Mucosa of stomach (tissue), 1 donor: ENCODE results near the gene ITGA3.

Experiments
- H3K27me3 ChIP-seq: one replicate; pipeline ENCODE4 v1.7.0; 2013; ENCODE audit warnings: mild to moderate bottlenecking, low read length; ENCODE audit not compliant: control insufficient read depth, insufficient read depth
- H3K36me3 ChIP-seq: one replicate; pipeline ENCODE4 v1.7.0; 2013; ENCODE audit warnings: low read length; ENCODE audit not compliant: control insufficient read depth, insufficient read depth
- H3K4me1 ChIP-seq: one replicate; pipeline ENCODE4 v1.7.0; 2013; ENCODE audit warnings: mild to moderate bottlenecking, low read length; ENCODE audit not compliant: control insufficient read depth, insufficient read depth
- H3K4me3 ChIP-seq: one replicate; pipeline ENCODE4 v1.7.0; 2013; ENCODE audit warnings: low read length
- H3K9ac ChIP-seq: one replicate; pipeline ENCODE4 v1.7.0; 2013; ENCODE audit warnings: mild to moderate bottlenecking, low read length, moderate library complexity
- H3K9me3 ChIP-seq: one replicate; pipeline ENCODE4 v1.7.0; 2013; ENCODE audit warnings: mild to moderate bottlenecking, low read length, moderate library complexity; ENCODE audit not compliant: control insufficient read depth
- donor health status: Pancreatic carcinoma.

ITGA3 gene

GRCh38 chr17:50125420-50125997 lies 69.6 kb downstream of the ITGA3 start:
- Histone ChIP-seq H3K4me3 (no peak overlapping the region), H3K9ac (no peak overlapping the region), H3K4me1 (peaks cover 20% of the 10 kb centered on the region), H3K9me3 (no peaks in the 10 kb centered on the region), H3K36me3 (no peaks in the 10 kb centered on the region), H3K27me3 (peaks cover 23% of the 10 kb centered on the region)

DNA sequence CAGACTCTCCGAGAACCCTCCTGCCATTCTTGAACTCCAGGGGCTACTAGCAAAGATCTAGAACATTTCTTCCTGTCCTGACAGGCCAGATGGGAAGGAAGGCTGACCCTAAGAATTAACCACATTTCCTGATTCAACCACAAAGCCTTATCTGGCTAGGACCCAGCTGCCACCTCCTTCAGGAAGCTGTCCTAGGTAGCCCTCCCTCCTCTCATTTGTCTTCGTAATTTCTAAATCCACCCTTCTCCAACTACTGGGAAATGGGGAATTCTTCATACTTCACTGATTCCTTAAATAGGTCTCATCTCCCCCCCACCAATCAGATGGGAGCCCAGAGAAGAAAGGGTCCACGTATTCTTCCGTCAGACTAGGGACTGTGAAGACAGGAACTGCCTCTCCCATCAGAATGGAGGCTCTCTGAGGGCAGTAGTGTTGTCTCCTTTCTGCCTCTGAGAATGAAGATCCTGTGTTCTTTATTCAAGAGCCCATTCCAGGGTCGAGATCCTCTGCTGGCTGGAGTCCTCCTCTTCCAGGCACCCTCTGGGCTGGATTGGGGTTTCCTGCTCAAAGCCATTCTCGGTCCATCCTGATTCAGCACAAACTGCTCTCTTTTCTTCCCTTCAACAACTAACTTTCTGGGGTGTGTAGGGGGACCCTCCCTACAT lies 71.9 kb downstream of the ITGA3 start:
- Histone ChIP-seq H3K9ac (no peak overlapping the region), H3K4me3 (no peak overlapping the region), H3K4me1 (peaks cover 22% of the 10 kb centered on the region), H3K27me3 (peaks cover 28% of the 10 kb centered on the region), H3K36me3 (no peaks in the 10 kb centered on the region), H3K9me3 (no peaks in the 10 kb centered on the region)

GRCh38 chr17:50128441-50129352 lies 72.8 kb downstream of the ITGA3 start:
- Histone ChIP-seq H3K4me3 (peak overlapping the region; percentile 31), H3K9ac (peak overlapping the region; percentile 28), H3K36me3 (no peaks in the 10 kb centered on the region), H3K27me3 (peaks cover 28% of the 10 kb centered on the region), H3K9me3 (no peaks in the 10 kb centered on the region), H3K4me1 (peaks cover 27% of the 10 kb centered on the region)

DNA sequence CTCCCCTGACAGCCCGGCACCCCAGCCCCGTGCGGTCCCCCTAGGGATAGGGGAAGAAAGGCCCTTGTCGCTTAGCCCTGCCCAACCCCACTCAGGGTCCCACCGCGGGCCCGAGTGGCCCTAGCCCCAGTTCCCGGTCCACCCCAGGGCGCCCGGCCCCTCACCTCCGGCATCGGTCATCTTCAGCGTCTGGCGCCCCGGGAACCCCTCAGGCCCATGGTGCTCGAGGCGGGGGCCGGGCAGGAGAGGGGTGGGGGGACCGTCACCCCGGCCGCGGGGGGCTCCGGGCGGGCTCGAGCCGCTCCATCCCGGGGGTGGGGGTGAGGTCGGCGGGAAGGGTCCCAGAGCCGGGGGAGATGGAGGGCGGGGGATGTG lies 73.4 kb downstream of the ITGA3 start:
- peaks cover 22% of the 10 kb centered on the region for H3K4me1 ChIP-seq
- no peaks in the 10 kb centered on the region for H3K9me3 ChIP-seq
- no peak overlapping the region for H3K4me3 ChIP-seq
- peaks cover 28% of the 10 kb centered on the region for H3K27me3 ChIP-seq
- no peaks in the 10 kb centered on the region for H3K36me3 ChIP-seq
- no peak overlapping the region for H3K9ac ChIP-seq

DNA sequence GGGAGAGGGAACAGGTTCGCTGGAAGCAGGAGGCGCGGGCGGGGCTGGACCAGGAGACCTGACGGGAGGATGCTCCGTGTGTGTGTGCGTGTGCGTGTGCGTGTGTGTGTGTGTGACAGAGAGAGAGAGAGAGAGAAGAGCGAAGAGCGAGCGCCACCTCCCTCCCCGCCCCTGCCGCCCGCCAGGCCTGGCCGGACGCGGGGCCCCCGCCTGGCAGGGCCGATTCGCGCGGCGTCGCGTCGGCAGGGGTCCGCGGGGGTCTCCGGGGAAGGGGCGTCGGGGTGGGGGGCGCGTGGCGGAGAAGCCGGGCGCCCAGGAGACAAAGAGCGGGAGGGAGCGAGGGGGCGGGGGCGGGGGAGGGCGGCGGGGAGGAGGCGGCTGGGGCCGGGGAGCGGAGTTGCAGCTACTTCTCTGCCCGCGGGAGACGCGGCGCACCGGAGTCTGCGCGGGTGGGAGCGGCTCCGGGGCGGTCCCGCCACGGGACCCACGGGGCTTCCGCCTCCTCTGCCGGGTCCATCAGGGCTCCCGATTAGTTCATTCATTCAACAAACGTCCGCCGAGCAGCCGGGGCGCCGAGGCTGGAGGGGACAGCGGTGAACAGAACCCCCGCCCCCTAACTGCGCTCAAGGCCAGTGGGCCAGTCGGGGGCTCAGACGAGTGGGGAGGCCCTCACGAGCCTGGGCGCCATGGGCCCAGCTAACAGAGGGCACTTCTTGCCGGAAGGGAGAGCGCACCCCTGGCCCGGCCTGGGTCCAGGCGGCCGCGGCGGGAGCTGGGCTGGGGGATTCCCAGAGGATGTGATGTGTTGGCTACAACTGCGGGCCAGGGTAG lies 74.0 kb downstream of the ITGA3 start, which contains the start of gene SAMD14:
Gene SAMD14, minus strand, starts transcription at position 433 of the 831 bp plus-strand sequence. CDS start 5,201 bp downstream, outside the sequence.
- Histone ChIP-seq H3K36me3 (no peaks in the 10 kb centered on the region), H3K4me3 (peak within 1 kb of the TSS; percentile 31), H3K9ac (peak within 1 kb of the TSS; percentile 28), H3K4me1 (peaks cover 22% of the 10 kb centered on the region), H3K9me3 (no peaks in the 10 kb centered on the region), H3K27me3 (peaks cover 28% of the 10 kb centered on the region)

DNA sequence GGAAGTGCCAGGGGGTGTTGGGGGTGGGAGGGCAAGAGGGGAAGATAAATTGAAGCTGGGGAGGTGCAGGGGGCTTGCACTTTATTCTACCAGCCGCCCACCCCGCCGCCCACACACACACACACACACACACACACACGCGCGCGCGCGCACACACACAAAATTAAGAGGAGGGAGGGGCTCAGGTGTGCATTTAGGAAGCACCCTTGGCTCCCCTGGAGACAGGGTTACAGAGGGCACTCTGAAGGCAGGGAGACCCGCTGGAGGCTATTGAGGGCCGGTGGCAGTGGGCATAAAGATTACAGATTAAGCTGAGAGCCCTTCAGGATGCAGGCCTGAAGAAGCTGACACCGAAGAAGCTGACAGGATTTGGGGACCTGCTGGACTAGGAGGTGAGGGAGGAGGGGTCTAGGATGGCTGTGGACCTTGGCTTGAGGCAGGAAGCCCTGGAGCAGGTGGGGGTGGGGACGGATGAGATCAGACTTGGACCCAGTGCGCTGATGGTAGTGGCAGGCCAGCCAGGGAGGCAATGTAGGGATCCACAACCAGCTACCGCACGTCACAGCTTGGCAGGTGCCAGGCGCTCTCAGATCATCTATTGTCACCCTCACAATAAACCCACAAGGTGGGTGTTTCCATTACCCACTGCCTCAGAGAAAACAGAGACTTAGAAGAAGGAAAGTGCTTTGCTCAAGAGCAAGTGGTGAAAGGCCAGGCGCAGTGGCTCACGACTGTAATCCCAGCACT lies 74.8 kb downstream of the ITGA3 start:
- peaks cover 2% of the 10 kb centered on the region for H3K36me3 ChIP-seq
- no peaks in the 10 kb centered on the region for H3K9me3 ChIP-seq
- peaks cover 28% of the 10 kb centered on the region for H3K27me3 ChIP-seq
- H3K4me1 ChIP-seq = peaks cover 22% of the 10 kb centered on the region
- H3K9ac ChIP-seq = no peak overlapping the region
- no peak overlapping the region for H3K4me3 ChIP-seq

DNA sequence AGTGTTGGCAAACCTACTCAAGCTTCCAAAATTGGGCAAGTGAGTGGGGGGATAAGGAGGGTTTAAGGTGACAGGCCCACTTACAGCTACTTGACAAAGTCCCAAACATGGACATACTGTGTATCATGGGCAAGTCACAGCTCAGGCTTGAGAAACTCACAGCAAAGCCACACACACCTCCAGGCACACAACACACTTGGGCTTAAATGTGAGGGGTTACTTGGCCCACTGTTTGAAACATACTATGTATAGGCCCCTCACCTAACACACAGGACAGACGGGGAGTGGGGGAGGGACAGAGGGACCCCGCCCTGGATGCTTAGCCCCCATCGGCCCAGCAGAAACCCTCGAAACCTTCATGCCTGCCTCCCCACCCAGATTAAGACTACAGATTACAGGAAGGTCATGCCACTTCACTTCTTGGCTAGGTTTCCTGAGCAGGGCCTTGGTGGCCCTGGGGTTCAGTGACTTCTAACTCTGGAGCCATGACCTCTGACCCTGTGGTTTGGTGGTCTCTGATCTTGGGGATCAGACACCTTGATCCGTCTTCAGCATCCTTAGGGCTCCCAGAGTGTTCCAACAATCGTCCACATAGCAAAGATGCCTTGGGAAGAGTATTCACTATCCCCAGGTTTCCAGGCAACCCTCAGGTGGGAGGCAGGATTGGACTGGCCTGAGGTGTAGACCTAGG lies 76.3 kb downstream of the ITGA3 start:
- H3K4me1 ChIP-seq = peaks cover 22% of the 10 kb centered on the region
- no peak overlapping the region for H3K4me3 ChIP-seq
- H3K9ac ChIP-seq = no peak overlapping the region
- H3K9me3 ChIP-seq = no peaks in the 10 kb centered on the region
- H3K27me3 ChIP-seq = peaks cover 28% of the 10 kb centered on the region
- peaks cover 16% of the 10 kb centered on the region for H3K36me3 ChIP-seq

GRCh38 chr17:50133028-50133768 lies 77.3 kb downstream of the ITGA3 start:
- H3K4me1 ChIP-seq = peaks cover 17% of the 10 kb centered on the region
- H3K9ac ChIP-seq = no peak overlapping the region
- no peaks in the 10 kb centered on the region for H3K9me3 ChIP-seq
- H3K27me3 ChIP-seq = peaks cover 24% of the 10 kb centered on the region
- H3K36me3 ChIP-seq = peaks cover 16% of the 10 kb centered on the region
- no peak overlapping the region for H3K4me3 ChIP-seq

DNA sequence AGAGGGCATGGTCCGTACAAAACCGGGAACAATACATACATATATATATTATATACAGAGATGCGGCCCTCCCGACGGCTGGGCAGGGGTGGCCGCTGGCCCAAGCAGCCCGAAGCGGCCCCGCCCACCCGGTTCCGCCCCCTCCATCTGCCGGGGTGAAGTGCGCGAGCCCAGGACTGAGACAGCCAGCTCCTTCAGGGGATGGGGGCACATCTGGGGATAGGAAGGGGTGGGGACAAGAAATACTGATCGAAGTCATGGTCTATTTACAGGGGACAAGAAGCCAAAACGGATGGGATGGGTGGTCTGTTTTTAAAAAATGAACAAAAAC lies 77.8 kb downstream of the ITGA3 start:
- Histone ChIP-seq H3K9me3 (no peaks in the 10 kb centered on the region), H3K27me3 (peaks cover 19% of the 10 kb centered on the region), H3K4me1 (peaks cover 12% of the 10 kb centered on the region), H3K4me3 (no peak overlapping the region), H3K36me3 (peaks cover 20% of the 10 kb centered on the region), H3K9ac (no peak overlapping the region)

DNA sequence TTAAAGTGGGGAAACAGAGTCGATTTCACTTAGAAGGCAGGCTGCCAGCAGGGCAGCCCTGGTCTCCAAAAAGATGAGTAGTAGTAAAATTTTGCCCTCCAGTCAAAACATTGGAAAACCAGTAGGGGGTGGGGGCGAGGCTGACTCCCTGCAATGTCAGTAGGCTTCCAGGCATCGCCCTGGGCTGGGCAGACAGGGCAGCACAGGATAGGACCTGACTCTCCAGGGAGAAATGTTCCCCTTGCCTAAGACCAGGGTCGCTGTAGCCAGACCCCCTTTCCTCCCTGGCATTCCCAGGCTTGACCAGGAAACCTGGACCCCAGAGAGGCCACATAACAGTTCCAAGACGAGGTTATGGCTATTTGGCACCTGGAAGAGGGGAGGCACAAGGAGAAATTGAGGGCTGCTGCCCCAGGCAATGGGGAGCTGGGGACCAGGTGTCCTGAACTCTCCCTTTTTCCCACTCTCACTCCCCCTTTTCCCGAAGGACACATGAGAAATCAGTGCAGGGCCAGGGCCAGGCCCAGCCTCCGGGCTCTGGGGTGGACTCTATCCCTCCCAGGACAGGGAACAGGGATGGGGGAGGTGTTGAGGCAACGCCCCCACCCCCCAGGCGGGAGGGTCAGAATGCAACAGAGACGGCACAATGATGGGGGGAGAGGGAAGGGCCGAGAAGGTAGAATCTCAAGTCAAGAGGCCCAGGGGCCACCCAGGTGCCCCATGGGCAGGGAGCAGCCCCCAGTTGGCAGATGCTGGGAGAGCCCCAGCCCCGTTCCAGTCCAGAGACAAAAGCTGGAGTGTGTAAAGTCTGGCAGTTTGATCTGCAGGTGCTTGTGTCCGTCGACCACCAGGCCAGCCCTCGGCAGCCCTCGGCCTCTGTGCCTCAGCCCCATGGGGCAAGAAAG lies 78.5 kb downstream of the ITGA3 start:
- no peak overlapping the region for H3K4me3 ChIP-seq
- H3K27me3 ChIP-seq = peaks cover 12% of the 10 kb centered on the region
- H3K9ac ChIP-seq = no peak overlapping the region
- H3K4me1 ChIP-seq = peaks cover 9% of the 10 kb centered on the region
- peaks cover 26% of the 10 kb centered on the region for H3K36me3 ChIP-seq
- no peaks in the 10 kb centered on the region for H3K9me3 ChIP-seq
